Activated T-cell treated with anti-CD3 and anti-CD28 coated beads, Interleukin-2, amount 50 U/mL, for 48 hours (primary cell): Measurements from ENCODE around the gene PAK5.

ENCODE experiments used
- DNase-seq, 2 experiments: peaks; one replicate each; pipeline ENCODE4 v3.0.0-alpha.2; 2020

Gene PAK5

GRCh38 chr20:9838378-9839295, at the start of gene PAK5:
PAK5 (minus strand) TSS chr20:9839076; CDS start chr20:9644328, 194,748 bp downstream.
- peak in 1 of 2 experiments; percentile 11 for DNase-seq

- DNase-seq: no peak
Observed at GRCh38 chr20:9887706-9888105, 48.8 kb upstream of the PAK5 start.

GRCh38 chr20:9886227-9886626, 47.4 kb upstream of the PAK5 start:
- no peak for DNase-seq

- DNase-seq: no peak
Observed at GRCh38 chr20:9884666-9885065, 45.8 kb upstream of the PAK5 start.

DNA sequence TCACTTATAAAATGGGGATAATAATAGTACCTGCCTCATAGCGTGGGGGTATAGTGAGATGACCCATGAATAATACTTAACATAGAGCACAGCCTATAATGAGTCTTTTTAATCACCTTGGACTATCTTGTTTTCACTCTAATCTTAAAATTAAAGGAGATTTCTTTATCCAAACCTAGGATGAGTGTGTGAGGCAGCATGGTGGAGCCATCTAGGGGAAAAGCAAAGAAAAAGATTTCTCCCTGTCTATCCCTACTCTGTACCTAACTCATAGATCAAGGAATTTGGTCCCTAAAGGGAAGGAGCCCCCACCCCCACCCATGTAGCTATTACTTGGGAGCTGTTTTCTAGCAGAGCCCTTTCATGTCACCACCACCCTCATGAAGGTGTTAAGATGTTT, 45.2 kb upstream of the PAK5 start:
- no peak for DNase-seq

DNA sequence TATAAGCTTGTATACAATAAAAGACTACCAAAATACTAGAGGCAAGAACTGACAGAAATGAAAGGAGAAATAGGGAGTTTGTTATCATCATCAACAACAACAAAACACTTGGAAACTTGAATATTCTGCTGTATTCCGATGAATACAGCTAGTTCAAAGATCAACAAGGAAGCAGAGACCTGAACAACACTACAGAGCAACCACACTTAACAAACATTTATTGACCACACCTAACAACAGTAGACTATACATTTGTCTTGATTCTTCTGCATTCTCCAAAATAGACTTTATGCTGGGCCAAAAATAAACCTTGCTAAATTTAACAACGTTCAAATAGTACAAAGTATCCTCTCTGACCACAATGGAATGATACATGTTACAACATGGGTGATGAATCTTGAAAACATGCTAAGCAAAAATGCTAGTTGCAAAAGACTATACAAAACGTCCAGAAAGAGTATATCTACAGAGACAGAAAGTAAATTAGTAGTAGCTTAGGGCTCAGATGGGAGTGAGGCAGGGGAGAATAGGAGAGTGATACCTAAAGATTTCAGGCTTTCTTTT, 39.1 kb upstream of the PAK5 start:
- DNase-seq: no peak

- DNase-seq: no peak
Observed at GRCh38 chr20:9867196-9867980, 28.5 kb upstream of the PAK5 start.

DNA sequence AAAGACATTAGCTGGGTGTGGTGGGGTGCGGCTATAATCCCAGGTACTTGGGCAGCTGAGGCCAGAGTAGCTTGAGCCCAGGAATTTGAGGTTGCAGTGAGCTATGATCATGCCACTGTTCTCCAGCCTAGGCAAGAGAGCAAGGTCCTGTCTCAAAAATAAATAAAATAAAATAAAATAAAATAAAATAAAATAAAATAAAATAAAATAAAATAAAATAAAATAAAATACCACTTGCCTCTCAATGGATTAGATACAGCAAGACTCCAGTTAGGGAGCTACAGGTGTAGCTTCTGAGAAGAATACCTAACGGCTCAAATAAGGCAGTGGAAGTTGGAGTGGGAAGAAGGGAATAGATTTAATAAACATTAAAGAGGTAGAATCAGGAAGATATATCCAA, 13.7 kb upstream of the PAK5 start:
- no peak for DNase-seq

DNA sequence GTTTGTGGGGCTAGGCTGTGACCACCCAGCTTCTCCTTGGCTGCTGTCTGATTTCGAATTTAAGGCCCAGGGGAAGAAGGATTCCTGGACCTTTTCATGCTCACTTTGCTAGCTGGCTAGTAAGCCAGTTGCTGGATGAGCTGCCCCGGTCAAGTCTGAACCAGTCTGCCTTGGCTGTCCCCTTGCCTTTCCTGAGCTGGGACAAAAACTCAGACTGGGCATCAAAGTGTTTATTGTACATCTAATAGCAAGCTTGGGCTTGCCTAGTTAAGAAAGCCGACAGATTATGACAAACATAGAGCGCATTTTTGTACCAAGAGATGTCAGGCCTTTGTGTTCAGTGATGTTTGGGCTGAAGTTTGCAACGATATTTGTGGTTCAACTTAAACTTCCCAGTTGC, 750 bp upstream of the PAK5 start:
- DNase-seq: no peak

DNA sequence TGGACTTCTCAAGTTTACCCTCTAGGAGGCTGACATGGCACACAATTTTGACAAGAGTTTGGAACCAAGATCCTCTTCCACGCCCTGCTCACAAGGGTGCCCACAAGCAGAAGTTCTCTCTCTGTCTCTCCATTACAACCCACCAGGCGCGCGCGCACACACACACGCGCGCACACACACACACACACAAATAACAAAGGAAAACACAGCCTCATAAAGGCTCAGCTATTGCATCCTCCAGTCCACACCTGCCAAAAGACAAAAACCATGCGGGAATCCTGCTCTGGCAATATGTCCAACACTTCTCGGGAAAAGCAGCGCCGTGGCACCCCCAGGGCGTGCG, 870 bp downstream of the PAK5 start:
- no peak for DNase-seq

GRCh38 chr20:9837634-9838033, 1.2 kb downstream of the PAK5 start:
- no peak for DNase-seq

- no peak for DNase-seq
Observed at GRCh38 chr20:9835302-9835701, 3.6 kb downstream of the PAK5 start.

DNA sequence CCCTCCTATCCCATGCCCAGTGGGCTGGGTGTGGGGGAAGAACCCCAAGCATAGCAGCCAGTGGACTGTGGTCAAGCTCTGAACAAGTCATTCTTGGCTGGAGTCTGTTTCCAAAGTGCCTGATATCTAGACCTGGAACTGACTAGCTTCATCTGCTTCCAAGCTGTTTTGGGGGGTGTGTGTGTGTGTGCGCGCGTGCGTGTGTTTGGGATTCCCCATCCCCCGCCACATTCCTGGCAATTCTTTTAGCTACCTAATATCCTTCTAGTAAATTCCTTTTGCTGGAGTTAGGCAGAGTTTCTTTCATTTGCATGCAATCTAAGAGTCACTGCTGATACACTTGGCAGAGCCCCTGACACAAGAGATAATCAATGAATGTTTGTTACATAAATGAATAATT, 7.8 kb downstream of the PAK5 start:
- DNase-seq: no peak

- no peak for DNase-seq
Observed at GRCh38 chr20:9829835-9830234, 9.0 kb downstream of the PAK5 start.

- DNase-seq: no peak
Observed at GRCh38 chr20:9817654-9818053, 21.2 kb downstream of the PAK5 start.

- no peak for DNase-seq
Observed at GRCh38 chr20:9815632-9816031, 23.2 kb downstream of the PAK5 start.

GRCh38 chr20:9810738-9811137, 28.1 kb downstream of the PAK5 start:
- DNase-seq: no peak

GRCh38 chr20:9809271-9809670, 29.6 kb downstream of the PAK5 start:
- no peak for DNase-seq

- DNase-seq: no peak
Observed at GRCh38 chr20:9808166-9808565, 30.7 kb downstream of the PAK5 start.

DNA sequence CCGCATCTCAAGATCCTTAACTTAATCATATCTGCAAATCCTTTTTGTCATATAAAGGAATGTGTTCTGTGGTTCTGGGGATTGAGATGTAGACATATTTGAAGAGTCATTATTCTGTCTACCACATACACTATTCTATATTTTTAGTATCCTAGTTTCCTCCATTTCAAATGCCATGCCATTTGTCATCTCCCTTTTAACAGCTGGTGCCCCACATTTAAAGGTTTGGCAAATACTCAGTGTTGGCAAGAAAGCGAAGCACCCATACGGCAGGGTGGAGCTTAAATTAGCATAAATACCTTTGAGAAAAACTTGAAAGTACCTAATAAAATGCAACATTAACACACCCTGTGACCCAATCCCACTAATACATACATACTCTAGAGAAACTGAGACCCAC, 31.7 kb downstream of the PAK5 start:
- no peak for DNase-seq

DNA sequence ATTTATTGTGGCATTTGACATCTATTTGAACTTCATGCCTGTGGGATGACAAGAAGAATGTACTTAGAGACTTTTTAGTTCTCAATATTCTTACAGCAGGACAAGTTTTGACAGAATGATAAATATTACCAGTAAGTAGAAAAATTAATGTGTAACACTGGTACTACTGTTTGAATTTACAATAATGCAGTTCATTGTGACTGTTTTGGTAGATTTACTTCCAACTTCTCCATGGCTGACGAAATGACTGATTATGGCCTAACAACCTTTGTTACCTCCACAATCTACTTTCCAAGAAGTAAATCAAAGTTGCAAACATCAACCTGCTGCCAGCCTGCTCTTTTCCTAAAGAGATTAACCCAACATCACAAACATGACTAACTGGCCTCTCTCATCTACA, 38.5 kb downstream of the PAK5 start:
- DNase-seq: no peak

- no peak for DNase-seq
Observed at GRCh38 chr20:9794831-9795230, 44.0 kb downstream of the PAK5 start.

GRCh38 chr20:9792674-9793073, 46.2 kb downstream of the PAK5 start:
- DNase-seq: no peak

- DNase-seq: no peak
Observed at GRCh38 chr20:9789131-9789530, 49.7 kb downstream of the PAK5 start.
